ELF-1 (cell line): ENCODE results near the gene GORASP1.

Experiments
- DNase-seq: peaks from one replicate; pipeline ENCODE4 v3.0.0-alpha.2; 2016; ENCODE audit warnings: low read depth, low spot score

Gene GORASP1

GRCh38 chr3:39141171-39141995 is 34.0 kb upstream of the GORASP1 start:
- DNase-seq = peak; percentile 64

GRCh38 chr3:39140341-39140971 is 33.0 kb upstream of the GORASP1 start:
- DNase-seq = no peak

GRCh38 chr3:39139442-39139841 is 32.0 kb upstream of the GORASP1 start:
- DNase-seq = no peak

- no peak for DNase-seq
Measured at GRCh38 chr3:39138804-39139415, 31.5 kb upstream of the GORASP1 start.

GRCh38 chr3:39137991-39138803 is 30.8 kb upstream of the GORASP1 start:
- no peak for DNase-seq

- DNase-seq = no peak
Measured at GRCh38 chr3:39137435-39137936, 30.1 kb upstream of the GORASP1 start.

- no peak for DNase-seq
Measured at GRCh38 chr3:39136533-39137434, 29.4 kb upstream of the GORASP1 start.

GRCh38 chr3:39135170-39135805 is 27.9 kb upstream of the GORASP1 start:
- no peak for DNase-seq

GRCh38 chr3:39134305-39134704 is 26.9 kb upstream of the GORASP1 start:
- no peak for DNase-seq

GRCh38 chr3:39133822-39134221 is 26.4 kb upstream of the GORASP1 start:
- no peak for DNase-seq

GRCh38 chr3:39133093-39133490 is 25.7 kb upstream of the GORASP1 start:
- DNase-seq = no peak

- DNase-seq = no peak
Measured at GRCh38 chr3:39132096-39133092, 25.0 kb upstream of the GORASP1 start.

- no peak for DNase-seq
Measured at GRCh38 chr3:39130693-39131265, 23.4 kb upstream of the GORASP1 start.

- no peak for DNase-seq
Measured at GRCh38 chr3:39130026-39130425, 22.6 kb upstream of the GORASP1 start.

- no peak for DNase-seq
Measured at GRCh38 chr3:39128951-39129350, 21.5 kb upstream of the GORASP1 start.

GRCh38 chr3:39127908-39128304 is 20.5 kb upstream of the GORASP1 start:
- no peak for DNase-seq

GRCh38 chr3:39127269-39127907 is 20.0 kb upstream of the GORASP1 start:
- no peak for DNase-seq

- DNase-seq = peak; percentile 65
Measured at GRCh38 chr3:39126532-39127071, 19.2 kb upstream of the GORASP1 start.
